PC-3 (cell line): ENCODE data around the gene GDPD5. TPM values are rescaled to one million over a fixed set of nuclear protein-coding genes. Genes with fewer than 3 reads are reported as not detected.
A peak's percentile ranks its signal among the peaks of the same experiment; 100 is the strongest.

ENCODE experiments used
- ATAC-seq: fragments of 200-7000 bp; cut with Tn5 transposase; 2 replicates; pipeline ENCODE4 v1.9.1; 2020; ENCODE audit warnings: mild to moderate bottlenecking, moderate library complexity
- BruUV-seq: library from RNA; stranded (reverse); fragments of 400-500 nt; replicated peaks from 2 replicates; lab custom pipeline; 2021; lab: Mats Ljungman, UMichigan
- CTCF ChIA-PET: fragments of 300-600 bp; sonication (Branson Sonifier 250); formaldehyde crosslinking; loops from one replicate; lab custom pipeline; 2022; ENCODE audit warnings: antibody characterized with exemption; lab: Charles Lee
- POLR2A ChIA-PET: fragments of 300-600 bp; sonication (Branson Sonifier 250); formaldehyde crosslinking; loops from one replicate; lab custom pipeline; 2022; ENCODE audit warnings: antibody characterized with exemption; ENCODE audit not compliant: unreplicated experiment; lab: Charles Lee
- DNase-seq: peaks from one replicate; pipeline ENCODE4 v3.0.0-alpha.2; 2015
- H2AFZ ChIP-seq: fragments of 300-600 bp; sonication (generic); 2 replicates; pipeline ENCODE4 v1.6.0; 2016; ENCODE audit warnings: antibody characterized with exemption, low read length
- H3F3A ChIP-seq: fragments of 300-600 bp; sonication (generic); one replicate; pipeline ENCODE4 v1.6.0; 2017; ENCODE audit warnings: antibody characterized with exemption, low read length, control low read depth, mild to moderate bottlenecking; ENCODE audit not compliant: unreplicated experiment
- H3K27ac ChIP-seq: fragments of 300-600 bp; sonication (generic); 2 replicates; pipeline ENCODE4 v1.5.1; 2016; ENCODE audit warnings: mild to moderate bottlenecking, low read length
- H3K27me3 ChIP-seq: fragments of 300-600 bp; sonication (generic); 2 replicates; pipeline ENCODE4 v1.6.1; 2016; ENCODE audit warnings: low read length, mixed read lengths
- H3K36me3 ChIP-seq: fragments of 300-600 bp; sonication (generic); 2 replicates; pipeline ENCODE4 v1.6.1; 2016; ENCODE audit warnings: low read depth, mixed run types, low read length, mixed read lengths
- H3K4me1 ChIP-seq: fragments of 300-600 bp; sonication (generic); 2 replicates; pipeline ENCODE4 v1.5.1; 2016; ENCODE audit warnings: low read length; ENCODE audit not compliant: insufficient read depth
- H3K4me2 ChIP-seq: fragments of 300-600 bp; sonication (generic); 2 replicates; pipeline ENCODE4 v1.6.0; 2016; ENCODE audit warnings: low read length
- H3K4me3 ChIP-seq: fragments of 300-600 bp; sonication (generic); 2 replicates; pipeline ENCODE4 v1.5.1; 2016; ENCODE audit warnings: mild to moderate bottlenecking, low read length, mixed read lengths
- H3K79me2 ChIP-seq: fragments of 300-600 bp; sonication (generic); 2 replicates; pipeline ENCODE4 v1.6.1; 2017; ENCODE audit warnings: low read length, mixed read lengths
- H3K9ac ChIP-seq: fragments of 300-600 bp; sonication (generic); 2 replicates; pipeline ENCODE4 v1.6.0; 2016; ENCODE audit warnings: mild to moderate bottlenecking, low read length
- H3K9me2 ChIP-seq: fragments of 300-600 bp; sonication (generic); replicated peaks from 2 replicates; pipeline ENCODE4 v1.6.1; 2016; ENCODE audit warnings: mixed run types, low read length, mixed read lengths
- H3K9me3 ChIP-seq: fragments of 300-600 bp; sonication (generic); 2 replicates; pipeline ENCODE4 v1.6.1; 2016; ENCODE audit warnings: low read length, mixed read lengths
- H4K20me1 ChIP-seq: fragments of 300-600 bp; sonication (generic); 2 replicates; pipeline ENCODE4 v1.6.1; 2016; ENCODE audit warnings: low read length, mixed read lengths
- CTCF ChIP-seq: fragments of 300-600 bp; sonication (generic); conservative IDR thresholded peaks from 2 replicates; pipeline ENCODE4 v1.5.1; 2017; ENCODE audit warnings: antibody characterized with exemption, low read depth, mild to moderate bottlenecking, low read length
- EZH2 ChIP-seq: fragments of 300-600 bp; sonication (generic); IDR thresholded peaks from one replicate; pipeline ENCODE4 v1.6.1; 2017; ENCODE audit warnings: antibody characterized with exemption, mild to moderate bottlenecking, low read length; ENCODE audit not compliant: unreplicated experiment
- EZH2phosphoT487 ChIP-seq: fragments of 300-600 bp; sonication (generic); IDR thresholded peaks from 2 replicates; pipeline ENCODE4 v1.6.1; 2018; ENCODE audit warnings: mild to moderate bottlenecking, antibody characterized with exemption, low read length, borderline replicate concordance
- intact Hi-C: fragments of 100-400 bp; cut with micrococcal nuclease; formaldehyde crosslinking; loops from 2 replicates; pipeline ENCODE4 v1.9.0; 2023
- total RNA-seq: library from RNA; depleted of rRNA; stranded (reverse); fragments of >200 nt; gene quantifications from 2 replicates; pipeline ENCODE4 v1.2.3, GENCODE V29; 2014

The GDPD5 gene
- total RNA-seq, 1 experiment from 2014 or later, result 21.4 TPM

- Histone ChIP-seq H4K20me1 (no peaks in the 10 kb centered on the region), H3F3A (no peaks in the 10 kb centered on the region), H3K4me2 (0 out of 2 replicates have a peak overlapping the region, but pooled peaks have one; percentile 13), H3K4me1 (peaks cover 13% of the 10 kb centered on the region; the same call in 1 of the 2 replicates), H3K4me3 (no peak overlapping the region), H3K36me3 (no peaks in the 10 kb centered on the region), H3K9ac (no peak overlapping the region), H2AFZ (no peak overlapping the region), H3K79me2 (no peaks in the 10 kb centered on the region), H3K9me3 (no peaks in the 10 kb centered on the region), H3K27ac (peak overlapping the region; percentile 21), H3K27me3 (no peaks in the 10 kb centered on the region), H3K9me2 (no peaks in the 10 kb centered on the region)
- no peak; the same call in 1 of the 2 replicates for ATAC-seq
- ChIA-PET POLR2A (no interaction called here), CTCF (no interaction called here)
- no peak for DNase-seq
- TF ChIP-seq EZH2phosphoT487, result no peak
- TF ChIP-seq EZH2, result no peak
- BruUV-seq, result no TSS peak
- intact Hi-C loops, result no loop called here
These were observed 17.6 kb downstream of the GDPD5 start for GRCh38 chr11:75508051-75508561.

- ChIA-PET POLR2A (no interaction called here), CTCF (no interaction called here)
- Histone ChIP-seq H3K27me3 (no peaks in the 10 kb centered on the region), H3K4me2 (no peak overlapping the region), H4K20me1 (no peaks in the 10 kb centered on the region), H3K9me3 (no peaks in the 10 kb centered on the region), H3K27ac (peak overlapping the region; percentile 21; the same call in 1 of the 2 replicates), H3K79me2 (no peaks in the 10 kb centered on the region), H3K4me3 (no peak overlapping the region), H3K9me2 (no peaks in the 10 kb centered on the region), H2AFZ (no peak overlapping the region), H3K4me1 (peaks cover 12% of the 10 kb centered on the region; the same call in 1 of the 2 replicates), H3F3A (no peaks in the 10 kb centered on the region), H3K9ac (no peak overlapping the region), H3K36me3 (no peaks in the 10 kb centered on the region)
- TF ChIP-seq CTCF (no peak), EZH2phosphoT487 (no peak), EZH2 (no peak)
- intact Hi-C loops, result no loop called here
- ATAC-seq, result no peak
- BruUV-seq, result no TSS peak
- DNase-seq, result no peak
These were observed 18.2 kb downstream of the GDPD5 start for GRCh38 chr11:75507571-75507970.

GRCh38 chr11:75506827-75507226, 18.9 kb downstream of the GDPD5 start:
- TF ChIP-seq CTCF, result no peak
- TF ChIP-seq EZH2, result no peak
- TF ChIP-seq EZH2phosphoT487, result no peak
- no TSS peak for BruUV-seq
- Histone ChIP-seq H3K27ac (no peak overlapping the region), H3K4me1 (peaks cover 12% of the 10 kb centered on the region; the same call in 1 of the 2 replicates), H3K79me2 (no peaks in the 10 kb centered on the region), H2AFZ (no peak overlapping the region), H4K20me1 (no peaks in the 10 kb centered on the region), H3K4me3 (no peak overlapping the region), H3K27me3 (no peaks in the 10 kb centered on the region), H3K9ac (no peak overlapping the region), H3K9me3 (no peaks in the 10 kb centered on the region), H3K9me2 (no peaks in the 10 kb centered on the region), H3K4me2 (no peak overlapping the region), H3K36me3 (no peaks in the 10 kb centered on the region), H3F3A (no peaks in the 10 kb centered on the region)
- intact Hi-C loops, result no loop called here
- DNase-seq (no peak), ATAC-seq (no peak)
- ChIA-PET POLR2A (no interaction called here), CTCF (no interaction called here)
